ENCODE data around the gene LYL1. TPM values are rescaled to one million over a fixed set of nuclear protein-coding genes. Genes with fewer than 3 reads are reported as not detected.
A peak's percentile ranks its signal among the peaks of the same experiment; 100 is the strongest.

The LYL1 gene
- total and polyA plus RNA-seq, 9 of the 15 experiments (the other 6 are each of a cell fraction or from before 2014, with no cell fraction given) = 1.3 to 266 (median 34.0) TPM

- TF ChIP-seq E4F1 (CRISPR knock-in tag; IDR thresholded peaks at IDR 0.05; ENCODE audit: borderline replicate concordance) (0 out of 2 replicates have a peak, but pooled peaks have one; percentile 6), POLR2AphosphoS5 (IDR thresholded peaks at IDR 0.05; ENCODE audit: control insufficient read depth, insufficient read depth, low read depth, low read length) (peak; percentile 12; the same call in 1 of the 2 replicates), ZFPM2 (CRISPR knock-in tag; IDR thresholded peaks at IDR 0.05) (peak; percentile 79; the same call in 1 of the 2 replicates), KLF1 (tag; IDR thresholded peaks at IDR 0.05) (no peak), SUPT5H (IDR thresholded peaks at IDR 0.05) (peak; percentile 75), ZNF24 (IDR thresholded peaks at IDR 0.05) (no peak), RBM25 (IDR thresholded peaks at IDR 0.05; ENCODE audit: low read depth, low read length, severe bottlenecking) (no peak), THRB (CRISPR knock-in tag; conservative IDR thresholded peaks at IDR 0.05) (peak; percentile 68; the same call in 1 of the 2 replicates), MTA3 (IDR thresholded peaks at IDR 0.05; ENCODE audit: borderline replicate concordance) (0 out of 2 replicates have a peak, but pooled peaks have one; percentile 47), HDAC2 (IDR thresholded peaks at IDR 0.05) (no peak), NFIC (IDR thresholded peaks at IDR 0.05) (peak; percentile 75), HDAC1 (IDR thresholded peaks at IDR 0.05) (no peak), ZFX (CRISPR knock-in tag; IDR thresholded peaks at IDR 0.05) (peak; percentile 5; the same call in 1 of the 2 replicates), DEAF1 (CRISPR knock-in tag; IDR thresholded peaks at IDR 0.05) (peak; percentile 11; the same call in 1 of the 2 replicates), ZBTB33 (CRISPR knock-in tag; IDR thresholded peaks at IDR 0.05) (no peak), E2F8 (IDR thresholded peaks at IDR 0.05; ENCODE audit: low read depth, partially characterized antibody) (peak; percentile 76), ZFP1 (CRISPR knock-in tag; IDR thresholded peaks at IDR 0.05) (peak; percentile 44; the same call in 1 of the 2 replicates)
These were observed 4.2 kb downstream of the LYL1 start (continued) for GRCh38 chr19:13098277-13099072.

All from K562 (cell line).